ENCODE data around the gene GLS.
"Not testable (repeated sequence)": the region's sequence is repeated elsewhere in the genome, so short reads cannot be mapped to it uniquely, and the experiment has no call there.

Gene GLS

GRCh38 chr2:190940454-190940853 is 59.8 kb downstream of the GLS start:
- Histone ChIP-seq H3K9ac (ENCODE audit: low read length) (no peak overlapping the region), H3K4me3 (ENCODE audit: low read length) (no peak overlapping the region), H3K4me1 (ENCODE audit: control insufficient read depth, insufficient read depth, low read length) (peaks cover 41% of the 10 kb centered on the region), H3K36me3 (ENCODE audit: control insufficient read depth, insufficient read depth, low read length, severe bottlenecking) (peaks cover 19% of the 10 kb centered on the region), H3K27me3 (replicated peaks; ENCODE audit: control insufficient read depth, insufficient read depth, low read length) (no peaks in the 10 kb centered on the region), H3K9me3 (ENCODE audit: control insufficient read depth, low read length) (no peaks in the 10 kb centered on the region)
- DNase-seq (ENCODE audit: low read depth) = no peak

- H3K4me3 ChIP-seq (ENCODE audit: low read length) = no peak overlapping the region
- no peaks in the 10 kb centered on the region for H3K9me3 ChIP-seq (ENCODE audit: control insufficient read depth, low read length)
- peaks cover 41% of the 10 kb centered on the region for H3K4me1 ChIP-seq (ENCODE audit: control insufficient read depth, insufficient read depth, low read length)
- H3K36me3 ChIP-seq (ENCODE audit: control insufficient read depth, insufficient read depth, low read length, severe bottlenecking) = peaks cover 10% of the 10 kb centered on the region
- DNase-seq (ENCODE audit: low read depth) = no peak
- no peak overlapping the region for H3K9ac ChIP-seq (ENCODE audit: low read length)
- H3K27me3 ChIP-seq (replicated peaks; ENCODE audit: control insufficient read depth, insufficient read depth, low read length) = no peaks in the 10 kb centered on the region
Observed at GRCh38 chr2:190941571-190941970, 61.0 kb downstream of the GLS start.

- Histone ChIP-seq H3K27me3 (replicated peaks; ENCODE audit: control insufficient read depth, insufficient read depth, low read length) (no peaks in the 10 kb centered on the region), H3K36me3 (ENCODE audit: control insufficient read depth, insufficient read depth, low read length, severe bottlenecking) (peaks cover 4% of the 10 kb centered on the region), H3K4me3 (ENCODE audit: low read length) (no peak overlapping the region), H3K9ac (ENCODE audit: low read length) (no peak overlapping the region), H3K4me1 (ENCODE audit: control insufficient read depth, insufficient read depth, low read length) (peaks cover 49% of the 10 kb centered on the region), H3K9me3 (ENCODE audit: control insufficient read depth, low read length) (no peaks in the 10 kb centered on the region)
- no peak for DNase-seq (ENCODE audit: low read depth)
Observed at GRCh38 chr2:190942697-190943096, 62.1 kb downstream of the GLS start.

GRCh38 chr2:190943706-190944105 is 63.1 kb downstream of the GLS start:
- no peak overlapping the region for H3K9ac ChIP-seq (ENCODE audit: low read length)
- peaks cover 4% of the 10 kb centered on the region for H3K36me3 ChIP-seq (ENCODE audit: control insufficient read depth, insufficient read depth, low read length, severe bottlenecking)
- no peaks in the 10 kb centered on the region for H3K27me3 ChIP-seq (replicated peaks; ENCODE audit: control insufficient read depth, insufficient read depth, low read length)
- no peak overlapping the region for H3K4me3 ChIP-seq (ENCODE audit: low read length)
- peaks cover 49% of the 10 kb centered on the region for H3K4me1 ChIP-seq (ENCODE audit: control insufficient read depth, insufficient read depth, low read length)
- no peaks in the 10 kb centered on the region for H3K9me3 ChIP-seq (ENCODE audit: control insufficient read depth, low read length)
- DNase-seq (ENCODE audit: low read depth) = no peak

- H3K4me1 ChIP-seq (ENCODE audit: control insufficient read depth, insufficient read depth, low read length) = peaks cover 28% of the 10 kb centered on the region
- H3K36me3 ChIP-seq (ENCODE audit: control insufficient read depth, insufficient read depth, low read length, severe bottlenecking) = no peaks in the 10 kb centered on the region
- DNase-seq (ENCODE audit: low read depth) = peak; percentile 48
- no peak overlapping the region for H3K4me3 ChIP-seq (ENCODE audit: low read length)
- H3K27me3 ChIP-seq (replicated peaks; ENCODE audit: control insufficient read depth, insufficient read depth, low read length) = no peaks in the 10 kb centered on the region
- no peaks in the 10 kb centered on the region for H3K9me3 ChIP-seq (ENCODE audit: control insufficient read depth, low read length)
- no peak overlapping the region for H3K9ac ChIP-seq (ENCODE audit: low read length)
Observed at GRCh38 chr2:190947141-190947540, 66.5 kb downstream of the GLS start.

- Histone ChIP-seq H3K36me3 (ENCODE audit: control insufficient read depth, insufficient read depth, low read length, severe bottlenecking) (no peaks in the 10 kb centered on the region), H3K4me1 (ENCODE audit: control insufficient read depth, insufficient read depth, low read length) (peaks cover 28% of the 10 kb centered on the region)
- peak; percentile 86 for DNase-seq (ENCODE audit: low read depth)
Observed at GRCh38 chr2:190947711-190948251, 67.2 kb downstream of the GLS start.

GRCh38 chr2:190948671-190949070 is 68.0 kb downstream of the GLS start:
- H3K4me1 ChIP-seq (ENCODE audit: control insufficient read depth, insufficient read depth, low read length) = peaks cover 28% of the 10 kb centered on the region
- H3K4me3 ChIP-seq (ENCODE audit: low read length) = no peak overlapping the region
- no peaks in the 10 kb centered on the region for H3K36me3 ChIP-seq (ENCODE audit: control insufficient read depth, insufficient read depth, low read length, severe bottlenecking)
- DNase-seq (ENCODE audit: low read depth) = peak; percentile 42
- no peaks in the 10 kb centered on the region for H3K27me3 ChIP-seq (replicated peaks; ENCODE audit: control insufficient read depth, insufficient read depth, low read length)
- no peaks in the 10 kb centered on the region for H3K9me3 ChIP-seq (ENCODE audit: control insufficient read depth, low read length)
- no peak overlapping the region for H3K9ac ChIP-seq (ENCODE audit: low read length)

More at GRCh38 chr2:190947711-190948251, 67.2 kb downstream of the GLS start:
- H3K4me3 ChIP-seq (ENCODE audit: low read length) = no peak overlapping the region
- H3K27me3 ChIP-seq (replicated peaks; ENCODE audit: control insufficient read depth, insufficient read depth, low read length) = no peaks in the 10 kb centered on the region
- H3K9ac ChIP-seq (ENCODE audit: low read length) = peak overlapping the region; percentile 18
- H3K9me3 ChIP-seq (ENCODE audit: control insufficient read depth, low read length) = no peaks in the 10 kb centered on the region

- no peak overlapping the region for H3K4me3 ChIP-seq (ENCODE audit: low read length)
- H3K36me3 ChIP-seq (ENCODE audit: control insufficient read depth, insufficient read depth, low read length, severe bottlenecking) = no peaks in the 10 kb centered on the region
- no peak for DNase-seq (ENCODE audit: low read depth)
- no peaks in the 10 kb centered on the region for H3K27me3 ChIP-seq (replicated peaks; ENCODE audit: control insufficient read depth, insufficient read depth, low read length)
- H3K9ac ChIP-seq (ENCODE audit: low read length) = no peak overlapping the region
- H3K9me3 ChIP-seq (ENCODE audit: control insufficient read depth, low read length) = no peaks in the 10 kb centered on the region
- H3K4me1 ChIP-seq (ENCODE audit: control insufficient read depth, insufficient read depth, low read length) = peaks cover 28% of the 10 kb centered on the region
Observed at GRCh38 chr2:190950566-190950991, 70.0 kb downstream of the GLS start.

GRCh38 chr2:190953257-190953656 is 72.6 kb downstream of the GLS start:
- no peak for DNase-seq (ENCODE audit: low read depth)
- Histone ChIP-seq H3K9me3 (ENCODE audit: control insufficient read depth, low read length) (no peaks in the 10 kb centered on the region), H3K9ac (ENCODE audit: low read length) (no peak overlapping the region), H3K4me3 (ENCODE audit: low read length) (no peak overlapping the region), H3K36me3 (ENCODE audit: control insufficient read depth, insufficient read depth, low read length, severe bottlenecking) (no peaks in the 10 kb centered on the region), H3K4me1 (ENCODE audit: control insufficient read depth, insufficient read depth, low read length) (peaks cover 6% of the 10 kb centered on the region), H3K27me3 (replicated peaks; ENCODE audit: control insufficient read depth, insufficient read depth, low read length) (no peaks in the 10 kb centered on the region)

- Histone ChIP-seq H3K4me1 (ENCODE audit: control insufficient read depth, insufficient read depth, low read length) (peaks cover 23% of the 10 kb centered on the region), H3K27me3 (replicated peaks; ENCODE audit: control insufficient read depth, insufficient read depth, low read length) (no peaks in the 10 kb centered on the region), H3K4me3 (ENCODE audit: low read length) (no peak overlapping the region), H3K9ac (ENCODE audit: low read length) (no peak overlapping the region), H3K9me3 (ENCODE audit: control insufficient read depth, low read length) (no peaks in the 10 kb centered on the region), H3K36me3 (ENCODE audit: control insufficient read depth, insufficient read depth, low read length, severe bottlenecking) (peaks cover 48% of the 10 kb centered on the region)
- DNase-seq (ENCODE audit: low read depth) = no peak
Observed at GRCh38 chr2:190959911-190960788, 79.5 kb downstream of the GLS start.

GRCh38 chr2:190961117-190961516 is 80.5 kb downstream of the GLS start:
- H3K9me3 ChIP-seq (ENCODE audit: control insufficient read depth, low read length); H3K27me3 ChIP-seq (replicated peaks; ENCODE audit: control insufficient read depth, insufficient read depth, low read length); H3K4me3 ChIP-seq (ENCODE audit: low read length); DNase-seq (ENCODE audit: low read depth); H3K9ac ChIP-seq (ENCODE audit: low read length): not testable (repeated sequence)
- H3K4me1 ChIP-seq (ENCODE audit: control insufficient read depth, insufficient read depth, low read length) = peaks cover 23% of the 10 kb centered on the region
- H3K36me3 ChIP-seq (ENCODE audit: control insufficient read depth, insufficient read depth, low read length, severe bottlenecking) = peaks cover 57% of the 10 kb centered on the region

All from adipocyte (in vitro differentiated cells).